CD14-positive monocyte (primary cell): ENCODE data around the gene R3HDM2. TPM values are rescaled to one million over a fixed set of nuclear protein-coding genes. Genes with fewer than 3 reads are reported as not detected.

Source experiments
- DNase-seq, 3 donors: peaks; one replicate each; pipeline ENCODE4 v3.0.0-alpha.2; 2011 to 2022
- H2AFZ ChIP-seq: 2 replicates; pipeline ENCODE4 v1.6.0; 2012; ENCODE audit warnings: mild to moderate bottlenecking, low read depth, low read length, inconsistent platforms; ENCODE audit not compliant: insufficient read depth, poor library complexity, severe bottlenecking
- H3K27ac ChIP-seq, 2 donors: 1 replicate in 1 of 2; 2 replicates in 1 of 2; pipeline ENCODE4 v1.5.1; 2012 to 2013; ENCODE audit warnings: low read length in 2 of 2, control low read depth in 1 of 2, inconsistent platforms in 1 of 2, low read depth in 1 of 2, mild to moderate bottlenecking in 1 of 2
- H3K27me3 ChIP-seq, 2 donors: one replicate each; pipeline versions ENCODE4 v1.6.0 to v1.6.1; 2011 to 2013; ENCODE audit warnings: low read length in 2 of 2; ENCODE audit not compliant: control insufficient read depth in 2 of 2, insufficient read depth in 2 of 2
- H3K36me3 ChIP-seq, 2 donors: replicated peaks in 1 of 2; 1 replicate in 1 of 2; 2 replicates in 1 of 2; pipeline versions ENCODE4 v1.5.1 to v1.6.1; 2012 to 2013; ENCODE audit warnings: low read length in 2 of 2, control low read depth in 1 of 2, inconsistent platforms in 1 of 2, mild to moderate bottlenecking in 1 of 2; ENCODE audit not compliant: insufficient read depth in 2 of 2, control insufficient read depth in 1 of 2
- H3K4me1 ChIP-seq, 2 donors: 1 replicate in 1 of 2; 2 replicates in 1 of 2; pipeline versions ENCODE4 v1.5.1 to v1.6.1; 2012 to 2013; ENCODE audit warnings: low read length in 2 of 2, control low read depth in 1 of 2, inconsistent platforms in 1 of 2, mild to moderate bottlenecking in 1 of 2, moderate library complexity in 1 of 2; ENCODE audit not compliant: insufficient read depth in 2 of 2, control insufficient read depth in 1 of 2
- H3K4me2 ChIP-seq: replicated peaks from 2 replicates; pipeline ENCODE3; 2012; ENCODE audit warnings: low read length, moderate library complexity, mild to moderate bottlenecking; ENCODE audit not compliant: poor library complexity, severe bottlenecking; ENCODE audit errors: extremely low read depth
- H3K4me3 ChIP-seq, 3 experiments: fragments of 200-600 bp in 1 of 3; sonication (generic) in 1 of 3; replicated peaks in 1 of 3; 1 replicate in 2 of 3; 2 replicates in 1 of 3; pipeline ENCODE4 v1.5.1; 2011 to 2013; ENCODE audit warnings: low read length in 3 of 3, mild to moderate bottlenecking in 3 of 3, control low read depth in 2 of 3, low read depth in 2 of 3, inconsistent platforms in 1 of 3, moderate library complexity in 1 of 3
- H3K79me2 ChIP-seq: 2 replicates; pipeline ENCODE4 v1.6.0; 2012; ENCODE audit warnings: mild to moderate bottlenecking, control low read depth, inconsistent platforms, low read length, moderate library complexity; ENCODE audit not compliant: insufficient read depth
- H3K9ac ChIP-seq: 2 replicates; pipeline ENCODE4 v1.6.0; 2017; ENCODE audit warnings: low read length, mild to moderate bottlenecking; ENCODE audit not compliant: insufficient read depth, poor library complexity, severe bottlenecking
- H3K9me3 ChIP-seq, 2 donors: replicated peaks in 1 of 2; 1 replicate in 1 of 2; 2 replicates in 1 of 2; pipeline versions ENCODE4 v1.5.1 to v1.6.1; 2012 to 2013; ENCODE audit warnings: low read length in 2 of 2, control low read depth in 1 of 2; ENCODE audit not compliant: control insufficient read depth in 1 of 2, insufficient read depth in 1 of 2
- H4K20me1 ChIP-seq: 2 replicates; pipeline ENCODE4 v1.6.0; 2012; ENCODE audit warnings: mild to moderate bottlenecking, low read length, control low read depth, moderate library complexity; ENCODE audit not compliant: insufficient read depth
- H3K27ac Mint-ChIP-seq, 7 donors: one replicate each; pipeline ENCODE4 v1.8.0; 2020; ENCODE audit warnings: mild to moderate bottlenecking in 7 of 7, mixed read lengths in 7 of 7, moderate library complexity in 6 of 7, inconsistent platforms in 2 of 7
- H3K27me3 Mint-ChIP-seq, 3 donors: one replicate each; pipeline ENCODE4 v1.8.0; 2021 to 2022; ENCODE audit warnings: low read depth in 3 of 3, mild to moderate bottlenecking in 3 of 3, mixed read lengths in 3 of 3, moderate library complexity in 3 of 3, inconsistent platforms in 1 of 3
- H3K36me3 Mint-ChIP-seq, 2 donors: one replicate each; pipeline ENCODE4 v1.8.0; 2020; ENCODE audit warnings: mixed read lengths in 2 of 2, inconsistent platforms in 1 of 2, mild to moderate bottlenecking in 1 of 2
- H3K4me1 Mint-ChIP-seq: one replicate; pipeline ENCODE4 v1.8.0; 2020; ENCODE audit warnings: mild to moderate bottlenecking, mixed read lengths
- H3K4me3 Mint-ChIP-seq, 2 donors: one replicate each; pipeline ENCODE4 v1.8.0; 2020; ENCODE audit warnings: mild to moderate bottlenecking in 2 of 2, mixed read lengths in 2 of 2, moderate library complexity in 1 of 2
- H3K9me3 Mint-ChIP-seq, 7 donors: one replicate each; pipeline ENCODE4 v1.8.0; 2020 to 2022; ENCODE audit warnings: mixed read lengths in 7 of 7, mild to moderate bottlenecking in 6 of 7, moderate library complexity in 6 of 7, inconsistent platforms in 2 of 7
- WGBS: methylation state at CpG from one replicate; pipeline ENCODE4 v1.1.5; 2013; ENCODE audit warnings: missing lambda C conversion rate; ENCODE audit not compliant: insufficient coverage; 5-methylcytosine and 5-hydroxymethylcytosine counted together
- intact Hi-C, 2 donors: fragments of 100-400 bp; cut with micrococcal nuclease; formaldehyde crosslinking; loops; one replicate each; pipeline versions ENCODE4 v1.15.0 to v1.15.1; 2023
- polyA plus RNA-seq, 3 donors: library from polyadenylated mRNA; depleted of rRNA in 1 of 3; unstranded in 2 of 3; stranded (reverse) in 1 of 3; fragments of 300-500 nt in 2 of 3; fragments of >200 nt in 1 of 3; fragmentation: Illumina TruSeq in 2 of 3; gene quantifications; 1 replicate in 2 of 3; 2 replicates in 1 of 3; pipeline ENCODE4 v1.2.3, GENCODE V29; 2012 to 2021
- TF ChIP-seq, protein P1 (sequence below): fragments of 200-600 bp; IDR thresholded peaks from one replicate; pipeline ENCODE4 v1.8.0; 2022; ENCODE audit warnings: antibody characterized with exemption, mild to moderate bottlenecking

R3HDM2 gene
- polyA plus RNA-seq, 3 donors = 4.2 to 69.4 (median 7.3) TPM

- peaks cover 0 to 4% (median 0%) of the 10 kb centered on the region in 7 donors for H3K9me3 Mint-ChIP-seq
- peaks cover 40 to 59% of the 10 kb centered on the region in 2 donors for H3K36me3 ChIP-seq
- WGBS = 96% methylated on average over 9 of the region's 11 CpGs
- intact Hi-C loops = no loop called here
- H3K9me3 ChIP-seq = no peaks in the 10 kb centered on the region
- no peak overlapping the region for H3K9ac ChIP-seq
- peak overlapping the region in 3 of 7 donors; percentile 7 to 74 (median 50) for H3K27ac Mint-ChIP-seq
- H3K4me3 ChIP-seq = no peak overlapping the region
- H3K27me3 ChIP-seq = peaks cover 0 to 6% of the 10 kb centered on the region in 2 donors
- no peak overlapping the region for H3K4me3 Mint-ChIP-seq
- H3K36me3 Mint-ChIP-seq = peaks cover 46 to 60% of the 10 kb centered on the region in 2 donors
- H3K4me1 Mint-ChIP-seq = peaks cover 50% of the 10 kb centered on the region
- H3K27ac ChIP-seq = no peak overlapping the region
- no peak overlapping the region for H3K4me2 ChIP-seq
- H4K20me1 ChIP-seq = peaks cover 71% of the 10 kb centered on the region
- H3K79me2 ChIP-seq = peaks cover 12% of the 10 kb centered on the region
- H3K4me1 ChIP-seq = peaks cover 26 to 40% of the 10 kb centered on the region in 2 donors
- TF ChIP-seq, protein P1, sequence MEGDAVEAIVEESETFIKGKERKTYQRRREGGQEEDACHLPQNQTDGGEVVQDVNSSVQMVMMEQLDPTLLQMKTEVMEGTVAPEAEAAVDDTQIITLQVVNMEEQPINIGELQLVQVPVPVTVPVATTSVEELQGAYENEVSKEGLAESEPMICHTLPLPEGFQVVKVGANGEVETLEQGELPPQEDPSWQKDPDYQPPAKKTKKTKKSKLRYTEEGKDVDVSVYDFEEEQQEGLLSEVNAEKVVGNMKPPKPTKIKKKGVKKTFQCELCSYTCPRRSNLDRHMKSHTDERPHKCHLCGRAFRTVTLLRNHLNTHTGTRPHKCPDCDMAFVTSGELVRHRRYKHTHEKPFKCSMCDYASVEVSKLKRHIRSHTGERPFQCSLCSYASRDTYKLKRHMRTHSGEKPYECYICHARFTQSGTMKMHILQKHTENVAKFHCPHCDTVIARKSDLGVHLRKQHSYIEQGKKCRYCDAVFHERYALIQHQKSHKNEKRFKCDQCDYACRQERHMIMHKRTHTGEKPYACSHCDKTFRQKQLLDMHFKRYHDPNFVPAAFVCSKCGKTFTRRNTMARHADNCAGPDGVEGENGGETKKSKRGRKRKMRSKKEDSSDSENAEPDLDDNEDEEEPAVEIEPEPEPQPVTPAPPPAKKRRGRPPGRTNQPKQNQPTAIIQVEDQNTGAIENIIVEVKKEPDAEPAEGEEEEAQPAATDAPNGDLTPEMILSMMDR = no peak
- peaks cover 19 to 23% (median 20%) of the 10 kb centered on the region in 3 donors for H3K27me3 Mint-ChIP-seq
- H2AFZ ChIP-seq = no peak overlapping the region
- no peak for DNase-seq
Observed at GRCh38 chr12:57467915-57468314, 37.1 kb upstream of the R3HDM2 start.

- Mint-ChIP-seq H3K27ac (peak overlapping the region in 4 of 7 donors; percentile 12 to 46 (median 26)), H3K36me3 (peaks cover 41 to 54% of the 10 kb centered on the region in 2 donors), H3K27me3 (peaks cover 24 to 29% (median 25%) of the 10 kb centered on the region in 3 donors), H3K4me1 (peaks cover 50% of the 10 kb centered on the region), H3K9me3 (peaks cover 0 to 4% (median 0%) of the 10 kb centered on the region in 7 donors), H3K4me3 (no peak overlapping the region)
- Histone ChIP-seq H3K79me2 (peaks cover 7% of the 10 kb centered on the region), H3K4me1 (peaks cover 28 to 46% of the 10 kb centered on the region in 2 donors), H3K4me2 (no peak overlapping the region), H3K27me3 (peaks cover 0 to 6% of the 10 kb centered on the region in 2 donors), H3K9ac (no peak overlapping the region), H2AFZ (no peak overlapping the region), H3K9me3 (no peaks in the 10 kb centered on the region), H3K4me3 (no peak overlapping the region), H3K27ac (no peak overlapping the region), H4K20me1 (peaks cover 65% of the 10 kb centered on the region), H3K36me3 (peaks cover 35 to 53% of the 10 kb centered on the region in 2 donors)
- WGBS = 94% methylated on average over 12 of the region's 12 CpGs
- intact Hi-C loops = no loop called here
- TF ChIP-seq, protein P1 = no peak
- DNase-seq = no peak
Observed at GRCh38 chr12:57467212-57467874, 36.5 kb upstream of the R3HDM2 start.
